ENCODE results near the gene NEU2. TPM values are rescaled to one million over a fixed set of nuclear protein-coding genes. Genes with fewer than 3 reads are reported as not detected.

NEU2 gene
- total RNA-seq, 1 donor from 2014 or later, result not detected

GRCh38 chr2:233044974-233045605 is 12.6 kb downstream of the NEU2 start:
- DNase-seq (ENCODE audit: extremely low spot score, unreplicated experiment), result no peak
- Mint-ChIP-seq H3K27me3 (ENCODE audit: unreplicated experiment) (peaks cover 64% of the 10 kb centered on the region), H3K27ac (ENCODE audit: unreplicated experiment) (no peak overlapping the region), H3K4me1 (ENCODE audit: unreplicated experiment) (peaks cover 4% of the 10 kb centered on the region), H3K4me3 (ENCODE audit: unreplicated experiment) (no peak overlapping the region), H3K36me3 (ENCODE audit: unreplicated experiment) (no peaks in the 10 kb centered on the region), H3K9me3 (ENCODE audit: unreplicated experiment) (no peaks in the 10 kb centered on the region)
- TF ChIP-seq, protein P1, sequence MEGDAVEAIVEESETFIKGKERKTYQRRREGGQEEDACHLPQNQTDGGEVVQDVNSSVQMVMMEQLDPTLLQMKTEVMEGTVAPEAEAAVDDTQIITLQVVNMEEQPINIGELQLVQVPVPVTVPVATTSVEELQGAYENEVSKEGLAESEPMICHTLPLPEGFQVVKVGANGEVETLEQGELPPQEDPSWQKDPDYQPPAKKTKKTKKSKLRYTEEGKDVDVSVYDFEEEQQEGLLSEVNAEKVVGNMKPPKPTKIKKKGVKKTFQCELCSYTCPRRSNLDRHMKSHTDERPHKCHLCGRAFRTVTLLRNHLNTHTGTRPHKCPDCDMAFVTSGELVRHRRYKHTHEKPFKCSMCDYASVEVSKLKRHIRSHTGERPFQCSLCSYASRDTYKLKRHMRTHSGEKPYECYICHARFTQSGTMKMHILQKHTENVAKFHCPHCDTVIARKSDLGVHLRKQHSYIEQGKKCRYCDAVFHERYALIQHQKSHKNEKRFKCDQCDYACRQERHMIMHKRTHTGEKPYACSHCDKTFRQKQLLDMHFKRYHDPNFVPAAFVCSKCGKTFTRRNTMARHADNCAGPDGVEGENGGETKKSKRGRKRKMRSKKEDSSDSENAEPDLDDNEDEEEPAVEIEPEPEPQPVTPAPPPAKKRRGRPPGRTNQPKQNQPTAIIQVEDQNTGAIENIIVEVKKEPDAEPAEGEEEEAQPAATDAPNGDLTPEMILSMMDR (IDR thresholded peaks at IDR 0.05), result no peak

DNA sequence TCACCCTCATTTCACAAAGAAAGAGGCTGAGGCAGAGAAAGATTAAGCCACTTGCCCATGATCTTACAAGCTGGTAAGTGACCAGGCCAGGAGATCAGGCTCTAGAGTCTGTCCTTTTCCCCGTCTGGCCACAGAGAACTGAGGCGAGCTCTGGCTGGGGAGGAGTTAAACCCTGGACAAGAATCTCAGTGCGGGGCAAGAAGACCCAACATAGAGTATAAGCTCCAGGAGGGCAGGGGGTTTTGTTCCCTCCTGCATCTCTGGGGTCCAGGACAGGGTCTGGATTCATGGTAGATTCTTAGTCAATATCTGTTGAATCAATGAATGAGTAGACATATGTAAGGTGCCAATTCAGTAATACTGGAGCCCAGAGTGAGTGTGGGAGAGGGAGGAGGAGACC is 14.7 kb downstream of the NEU2 start:
- H3K36me3 Mint-ChIP-seq (ENCODE audit: unreplicated experiment), result no peaks in the 10 kb centered on the region
- H3K9me3 Mint-ChIP-seq (ENCODE audit: unreplicated experiment), result no peaks in the 10 kb centered on the region
- TF ChIP-seq, protein P1 (IDR thresholded peaks at IDR 0.05), result no peak
- peaks cover 7% of the 10 kb centered on the region for H3K4me1 Mint-ChIP-seq (ENCODE audit: unreplicated experiment)
- no peak overlapping the region for H3K4me3 Mint-ChIP-seq (ENCODE audit: unreplicated experiment)
- no peak for DNase-seq (ENCODE audit: extremely low spot score, unreplicated experiment)
- H3K27ac Mint-ChIP-seq (ENCODE audit: unreplicated experiment), result no peak overlapping the region
- H3K27me3 Mint-ChIP-seq (ENCODE audit: unreplicated experiment), result peaks cover 60% of the 10 kb centered on the region

DNA sequence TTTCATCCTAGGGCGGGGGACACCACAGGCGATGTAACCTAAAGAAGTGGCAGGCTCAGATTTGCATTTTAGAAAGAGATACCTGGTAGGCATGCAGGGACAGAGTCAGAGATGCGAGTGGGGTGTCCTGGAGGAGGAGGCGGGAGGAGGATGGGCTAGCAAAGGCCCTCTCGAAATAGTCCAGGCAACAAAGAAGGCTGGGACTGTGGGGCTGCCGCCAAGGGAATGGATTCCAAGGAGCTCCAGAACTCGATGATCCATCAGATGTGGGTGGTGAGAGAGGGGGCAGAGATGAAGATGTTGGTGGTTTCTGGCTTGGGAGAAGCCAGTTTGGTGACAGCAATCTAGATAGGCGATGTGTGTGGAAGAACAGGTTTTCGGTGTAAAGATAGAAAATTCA is 15.2 kb downstream of the NEU2 start:
- DNase-seq (ENCODE audit: extremely low spot score, unreplicated experiment), result no peak
- Mint-ChIP-seq H3K27me3 (ENCODE audit: unreplicated experiment) (peaks cover 55% of the 10 kb centered on the region), H3K27ac (ENCODE audit: unreplicated experiment) (no peak overlapping the region), H3K9me3 (ENCODE audit: unreplicated experiment) (no peaks in the 10 kb centered on the region), H3K36me3 (ENCODE audit: unreplicated experiment) (no peaks in the 10 kb centered on the region), H3K4me1 (ENCODE audit: unreplicated experiment) (peaks cover 7% of the 10 kb centered on the region), H3K4me3 (ENCODE audit: unreplicated experiment) (no peak overlapping the region)
- TF ChIP-seq, protein P1 (IDR thresholded peaks at IDR 0.05), result no peak

- Mint-ChIP-seq H3K9me3 (ENCODE audit: unreplicated experiment) (no peaks in the 10 kb centered on the region), H3K27ac (ENCODE audit: unreplicated experiment) (no peak overlapping the region), H3K36me3 (ENCODE audit: unreplicated experiment) (no peaks in the 10 kb centered on the region), H3K27me3 (ENCODE audit: unreplicated experiment) (peaks cover 54% of the 10 kb centered on the region), H3K4me3 (ENCODE audit: unreplicated experiment) (no peak overlapping the region), H3K4me1 (ENCODE audit: unreplicated experiment) (peaks cover 8% of the 10 kb centered on the region)
- TF ChIP-seq, protein P1 (IDR thresholded peaks at IDR 0.05), result no peak
- no peak for DNase-seq (ENCODE audit: extremely low spot score, unreplicated experiment)
These were observed 16.2 kb downstream of the NEU2 start for GRCh38 chr2:233048569-233049193.

DNA sequence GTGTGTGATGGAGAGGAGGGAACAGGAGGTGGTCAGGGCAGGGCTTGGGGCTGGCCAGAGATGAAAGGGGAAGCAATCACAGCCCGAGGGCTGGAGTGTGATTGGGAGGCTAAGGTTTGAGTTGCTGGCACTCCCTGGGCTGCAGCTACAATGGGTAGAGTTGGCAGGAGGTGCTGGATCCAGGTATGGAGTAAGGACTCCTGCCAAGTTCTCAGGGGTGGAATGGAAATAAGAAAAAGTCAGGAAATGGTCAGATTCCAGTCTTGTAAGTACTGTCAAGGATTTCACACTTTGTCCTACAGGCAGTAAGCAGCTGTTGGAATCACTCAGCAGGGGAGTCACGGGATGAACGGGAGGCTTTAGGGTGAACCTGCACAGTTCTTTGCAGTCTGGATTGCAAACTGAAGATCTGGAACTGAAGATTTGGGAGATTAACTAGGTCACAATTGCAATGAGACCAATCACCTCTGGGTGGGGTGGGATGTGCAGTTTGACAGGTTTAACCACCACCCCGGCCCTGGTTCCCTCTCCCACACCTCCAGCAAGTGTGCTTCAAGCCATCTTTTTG is 16.8 kb downstream of the NEU2 start:
- no peak for DNase-seq (ENCODE audit: extremely low spot score, unreplicated experiment)
- Mint-ChIP-seq H3K9me3 (ENCODE audit: unreplicated experiment) (no peaks in the 10 kb centered on the region), H3K4me3 (ENCODE audit: unreplicated experiment) (no peak overlapping the region), H3K4me1 (ENCODE audit: unreplicated experiment) (peaks cover 14% of the 10 kb centered on the region), H3K27ac (ENCODE audit: unreplicated experiment) (no peak overlapping the region), H3K27me3 (ENCODE audit: unreplicated experiment) (peaks cover 55% of the 10 kb centered on the region), H3K36me3 (ENCODE audit: unreplicated experiment) (no peaks in the 10 kb centered on the region)
- TF ChIP-seq, protein P1 (IDR thresholded peaks at IDR 0.05), result no peak

All from osteocyte (in vitro differentiated cells).